IPS-18a (cell line): ENCODE results near the gene INPP5D.
"Not testable (repeated sequence)": the region's sequence is repeated elsewhere in the genome, so short reads cannot be mapped to it uniquely, and the experiment has no call there.

ENCODE experiments used
- H3K27ac ChIP-seq: one replicate; pipeline ENCODE4 v1.5.1; 2013; ENCODE audit warnings: low read length
- H3K27me3 ChIP-seq: one replicate; pipeline ENCODE4 v1.6.1; 2013; ENCODE audit warnings: mild to moderate bottlenecking, low read length; ENCODE audit not compliant: control insufficient read depth, insufficient read depth
- H3K36me3 ChIP-seq: one replicate; pipeline ENCODE4 v1.6.1; 2013; ENCODE audit warnings: low read depth, low read length; ENCODE audit not compliant: control insufficient read depth
- H3K4me1 ChIP-seq: one replicate; pipeline ENCODE4 v1.6.1; 2013; ENCODE audit warnings: low read depth, low read length; ENCODE audit not compliant: control insufficient read depth
- H3K4me3 ChIP-seq: one replicate; pipeline ENCODE4 v1.5.1; 2013; ENCODE audit warnings: low read length
- H3K9ac ChIP-seq: one replicate; pipeline ENCODE4 v1.6.1; 2013; ENCODE audit warnings: mild to moderate bottlenecking, low read length, moderate library complexity
- H3K9me3 ChIP-seq: one replicate; pipeline ENCODE4 v1.6.1; 2013; ENCODE audit warnings: low read depth, low read length; ENCODE audit not compliant: control insufficient read depth

INPP5D gene

GRCh38 chr2:233092432-233093165, 32.5 kb downstream of the INPP5D start:
- no peaks in the 10 kb centered on the region for H3K27me3 ChIP-seq
- H3K4me3 ChIP-seq = no peak overlapping the region
- no peaks in the 10 kb centered on the region for H3K9me3 ChIP-seq
- no peak overlapping the region for H3K9ac ChIP-seq
- peaks cover 4% of the 10 kb centered on the region for H3K4me1 ChIP-seq
- H3K36me3 ChIP-seq = no peaks in the 10 kb centered on the region
- H3K27ac ChIP-seq = no peak overlapping the region

GRCh38 chr2:233093166-233093448, 33.0 kb downstream of the INPP5D start:
- Histone ChIP-seq H3K4me3 (no peak overlapping the region), H3K36me3 (no peaks in the 10 kb centered on the region), H3K4me1 (peaks cover 4% of the 10 kb centered on the region), H3K27me3 (no peaks in the 10 kb centered on the region), H3K9me3 (no peaks in the 10 kb centered on the region), H3K27ac (no peak overlapping the region), H3K9ac (no peak overlapping the region)

GRCh38 chr2:233093721-233094120, 33.6 kb downstream of the INPP5D start:
- no peak overlapping the region for H3K4me3 ChIP-seq
- H3K4me1 ChIP-seq = peaks cover 4% of the 10 kb centered on the region
- no peaks in the 10 kb centered on the region for H3K27me3 ChIP-seq
- no peak overlapping the region for H3K27ac ChIP-seq
- no peak overlapping the region for H3K9ac ChIP-seq
- H3K36me3 ChIP-seq = no peaks in the 10 kb centered on the region
- H3K9me3 ChIP-seq = no peaks in the 10 kb centered on the region

GRCh38 chr2:233094614-233095013, 34.5 kb downstream of the INPP5D start:
- Histone ChIP-seq H3K36me3 (no peaks in the 10 kb centered on the region), H3K9ac (no peak overlapping the region), H3K27me3 (no peaks in the 10 kb centered on the region), H3K27ac (no peak overlapping the region), H3K4me3 (no peak overlapping the region), H3K9me3 (no peaks in the 10 kb centered on the region), H3K4me1 (peaks cover 4% of the 10 kb centered on the region)

- H3K27me3 ChIP-seq = no peaks in the 10 kb centered on the region
- H3K9ac ChIP-seq = no peak overlapping the region
- H3K36me3 ChIP-seq = no peaks in the 10 kb centered on the region
- H3K9me3 ChIP-seq = no peaks in the 10 kb centered on the region
- no peak overlapping the region for H3K27ac ChIP-seq
- peaks cover 4% of the 10 kb centered on the region for H3K4me1 ChIP-seq
- H3K4me3 ChIP-seq = no peak overlapping the region
These were observed 35.9 kb downstream of the INPP5D start for GRCh38 chr2:233096006-233096405.

- H3K9me3 ChIP-seq = no peaks in the 10 kb centered on the region
- no peak overlapping the region for H3K4me3 ChIP-seq
- no peaks in the 10 kb centered on the region for H3K27me3 ChIP-seq
- no peak overlapping the region for H3K9ac ChIP-seq
- no peaks in the 10 kb centered on the region for H3K36me3 ChIP-seq
- peaks cover 4% of the 10 kb centered on the region for H3K4me1 ChIP-seq
- H3K27ac ChIP-seq = no peak overlapping the region
These were observed 38.5 kb downstream of the INPP5D start for GRCh38 chr2:233098618-233099017.

- not testable (repeated sequence) for H3K27me3 ChIP-seq, H3K4me3 ChIP-seq, H3K9ac ChIP-seq, H3K9me3 ChIP-seq, H3K36me3 ChIP-seq, H3K4me1 ChIP-seq, H3K27ac ChIP-seq
These were observed 39.7 kb downstream of the INPP5D start for GRCh38 chr2:233099820-233100191.

GRCh38 chr2:233100192-233100998, 40.3 kb downstream of the INPP5D start:
- Histone ChIP-seq H3K4me3 (no peak overlapping the region), H3K36me3 (no peaks in the 10 kb centered on the region), H3K27ac (no peak overlapping the region), H3K9ac (no peak overlapping the region), H3K9me3 (no peaks in the 10 kb centered on the region), H3K4me1 (no peaks in the 10 kb centered on the region), H3K27me3 (no peaks in the 10 kb centered on the region)

- Histone ChIP-seq H3K36me3 (no peaks in the 10 kb centered on the region), H3K9ac (no peak overlapping the region), H3K4me1 (no peaks in the 10 kb centered on the region), H3K27ac (no peak overlapping the region), H3K27me3 (no peaks in the 10 kb centered on the region), H3K9me3 (no peaks in the 10 kb centered on the region), H3K4me3 (no peak overlapping the region)
These were observed 41.0 kb downstream of the INPP5D start for GRCh38 chr2:233101141-233101540.

- H3K9ac ChIP-seq = no peak overlapping the region
- H3K4me3 ChIP-seq = no peak overlapping the region
- no peaks in the 10 kb centered on the region for H3K4me1 ChIP-seq
- H3K36me3 ChIP-seq = no peaks in the 10 kb centered on the region
- no peaks in the 10 kb centered on the region for H3K9me3 ChIP-seq
- no peaks in the 10 kb centered on the region for H3K27me3 ChIP-seq
- H3K27ac ChIP-seq = no peak overlapping the region
These were observed 41.7 kb downstream of the INPP5D start for GRCh38 chr2:233101816-233102215.

GRCh38 chr2:233105156-233105895, 45.2 kb downstream of the INPP5D start:
- no peaks in the 10 kb centered on the region for H3K27me3 ChIP-seq
- no peaks in the 10 kb centered on the region for H3K9me3 ChIP-seq
- H3K27ac ChIP-seq = no peak overlapping the region
- no peaks in the 10 kb centered on the region for H3K36me3 ChIP-seq
- H3K9ac ChIP-seq = no peak overlapping the region
- H3K4me3 ChIP-seq = no peak overlapping the region
- H3K4me1 ChIP-seq = no peaks in the 10 kb centered on the region
